Naive B cell (primary cell): ENCODE results near the gene MAEA. TPM values are rescaled to one million over a fixed set of nuclear protein-coding genes. Genes with fewer than 3 reads are reported as not detected.

Experiments
- ATAC-seq, 2 donors: fragments of 150-1000 bp; cut with Tn5 transposase; 2 replicates each; pipeline ENCODE4 v1.10.0; 2021; ENCODE audit warnings: low read depth in 2 of 2, mild to moderate bottlenecking in 2 of 2, moderate library complexity in 2 of 2
- DNase-seq: peaks from one replicate; pipeline ENCODE4 v3.0.0; 2022
- H3K27ac Mint-ChIP-seq, 6 donors: one replicate each; pipeline ENCODE4 v1.8.0; 2020 to 2022; ENCODE audit warnings: mild to moderate bottlenecking in 6 of 6, mixed read lengths in 6 of 6, moderate library complexity in 5 of 6, inconsistent platforms in 2 of 6
- H3K27me3 Mint-ChIP-seq, 3 donors: one replicate each; pipeline ENCODE4 v1.8.0; 2021 to 2022; ENCODE audit warnings: mixed read lengths in 3 of 3, mild to moderate bottlenecking in 1 of 3
- H3K36me3 Mint-ChIP-seq, 2 donors: one replicate each; pipeline ENCODE4 v1.8.0; 2020 to 2022; ENCODE audit warnings: mixed read lengths in 2 of 2, inconsistent platforms in 1 of 2, mild to moderate bottlenecking in 1 of 2
- H3K4me1 Mint-ChIP-seq, 3 donors: one replicate each; pipeline ENCODE4 v1.8.0; 2020 to 2022; ENCODE audit warnings: mixed read lengths in 3 of 3, inconsistent platforms in 1 of 3, mild to moderate bottlenecking in 1 of 3, moderate library complexity in 1 of 3
- H3K4me3 Mint-ChIP-seq, 8 donors: one replicate each; pipeline ENCODE4 v1.8.0; 2020 to 2022; ENCODE audit warnings: mild to moderate bottlenecking in 8 of 8, mixed read lengths in 8 of 8, moderate library complexity in 8 of 8, inconsistent platforms in 2 of 8
- H3K9me3 Mint-ChIP-seq, 7 donors: one replicate each; pipeline ENCODE4 v1.8.0; 2020 to 2022; ENCODE audit warnings: mixed read lengths in 7 of 7, mild to moderate bottlenecking in 5 of 7, inconsistent platforms in 2 of 7, moderate library complexity in 1 of 7
- polyA plus RNA-seq, 6 donors: library from polyadenylated mRNA; unstranded; fragments of 300-500 nt; fragmentation: Illumina TruSeq; gene quantifications; one replicate each; pipeline ENCODE4 v1.2.3, GENCODE V29; 2021; ENCODE audit warnings: low read depth in 6 of 6

The MAEA gene
- polyA plus RNA-seq, 6 donors from 2014 or later, result 45.7 to 72.6 (median 57.1) TPM

GRCh38 chr4:1293531-1293941, 3.8 kb downstream of the MAEA start:
- H3K27ac Mint-ChIP-seq, result peak overlapping the region in 3 of 6 donors; percentile 22 to 72 (median 58)
- ATAC-seq (no peak), DNase-seq (no peak)
- H3K4me1 Mint-ChIP-seq, result peaks cover 45 to 68% (median 65%) of the 10 kb centered on the region in 3 donors
- H3K4me3 Mint-ChIP-seq, result peak overlapping the region in 3 of 8 donors; percentile 55 to 94 (median 70)
- no peaks in the 10 kb centered on the region for H3K9me3 Mint-ChIP-seq
- H3K36me3 Mint-ChIP-seq, result peaks cover 0 to 7% of the 10 kb centered on the region in 2 donors
- no peaks in the 10 kb centered on the region for H3K27me3 Mint-ChIP-seq

- Mint-ChIP-seq H3K27me3 (no peaks in the 10 kb centered on the region), H3K9me3 (no peaks in the 10 kb centered on the region), H3K36me3 (peaks cover 0 to 8% of the 10 kb centered on the region in 2 donors), H3K4me3 (peak overlapping the region in 3 of 8 donors; percentile 8 to 94 (median 55)), H3K27ac (peak overlapping the region in 2 of 6 donors; percentile 58 to 72), H3K4me1 (peaks cover 46 to 72% (median 62%) of the 10 kb centered on the region in 3 donors)
- no peak for ATAC-seq
- no peak for DNase-seq
Observed at GRCh38 chr4:1293991-1294390, 4.3 kb downstream of the MAEA start.

GRCh38 chr4:1294424-1294823, 4.7 kb downstream of the MAEA start:
- H3K27me3 Mint-ChIP-seq, result no peaks in the 10 kb centered on the region
- H3K9me3 Mint-ChIP-seq, result no peaks in the 10 kb centered on the region
- peak overlapping the region in 1 of 8 donors; percentile 8 for H3K4me3 Mint-ChIP-seq
- ATAC-seq, result no peak
- H3K27ac Mint-ChIP-seq, result peak overlapping the region in 1 of 6 donors; percentile 58
- no peak for DNase-seq
- peaks cover 51 to 77% (median 64%) of the 10 kb centered on the region in 3 donors for H3K4me1 Mint-ChIP-seq
- peaks cover 0 to 12% of the 10 kb centered on the region in 2 donors for H3K36me3 Mint-ChIP-seq

- H3K36me3 Mint-ChIP-seq, result peaks cover 0 to 17% of the 10 kb centered on the region in 2 donors
- no peak overlapping the region for H3K4me3 Mint-ChIP-seq
- no peaks in the 10 kb centered on the region for H3K9me3 Mint-ChIP-seq
- DNase-seq (no peak), ATAC-seq (no peak)
- no peaks in the 10 kb centered on the region for H3K27me3 Mint-ChIP-seq
- peaks cover 55 to 81% (median 69%) of the 10 kb centered on the region in 3 donors for H3K4me1 Mint-ChIP-seq
- H3K27ac Mint-ChIP-seq, result no peak overlapping the region
Observed at GRCh38 chr4:1294891-1295290, 5.2 kb downstream of the MAEA start.

- no peak for ATAC-seq
- H3K27ac Mint-ChIP-seq, result no peak overlapping the region
- H3K9me3 Mint-ChIP-seq, result no peaks in the 10 kb centered on the region
- H3K27me3 Mint-ChIP-seq, result no peaks in the 10 kb centered on the region
- DNase-seq, result no peak
- H3K4me1 Mint-ChIP-seq, result peaks cover 54 to 79% (median 68%) of the 10 kb centered on the region in 3 donors
- H3K4me3 Mint-ChIP-seq, result no peak overlapping the region
- H3K36me3 Mint-ChIP-seq, result peaks cover under 1 to 18% of the 10 kb centered on the region in 2 donors
Observed at GRCh38 chr4:1295405-1296055, 5.8 kb downstream of the MAEA start.

- Mint-ChIP-seq H3K36me3 (peaks cover 8 to 18% of the 10 kb centered on the region in 2 donors), H3K9me3 (no peaks in the 10 kb centered on the region), H3K27me3 (no peaks in the 10 kb centered on the region), H3K4me1 (peaks cover 51 to 69% (median 65%) of the 10 kb centered on the region in 3 donors), H3K4me3 (peak overlapping the region in 1 of 8 donors; percentile 15), H3K27ac (peak overlapping the region in 4 of 6 donors; percentile 72 to 82 (median 75))
- no peak for DNase-seq
- ATAC-seq, result no peak
Observed at GRCh38 chr4:1296324-1297022, 6.8 kb downstream of the MAEA start.

GRCh38 chr4:1297023-1297395, 7.3 kb downstream of the MAEA start:
- Mint-ChIP-seq H3K27ac (peak overlapping the region in 1 of 6 donors; percentile 76), H3K4me3 (peak overlapping the region in 1 of 8 donors; percentile 15), H3K36me3 (peaks cover 8 to 18% of the 10 kb centered on the region in 2 donors), H3K4me1 (peaks cover 45 to 68% (median 65%) of the 10 kb centered on the region in 3 donors), H3K9me3 (no peaks in the 10 kb centered on the region), H3K27me3 (no peaks in the 10 kb centered on the region)
- ATAC-seq (no peak), DNase-seq (no peak)

- H3K27ac Mint-ChIP-seq, result peak overlapping the region in 2 of 6 donors; percentile 67 to 90
- no peak for DNase-seq
- peak overlapping the region in 2 of 8 donors; percentile 66 to 67 for H3K4me3 Mint-ChIP-seq
- H3K4me1 Mint-ChIP-seq, result peaks cover 40 to 63% (median 61%) of the 10 kb centered on the region in 3 donors
- ATAC-seq, result no peak
- H3K27me3 Mint-ChIP-seq, result no peaks in the 10 kb centered on the region
- H3K9me3 Mint-ChIP-seq, result no peaks in the 10 kb centered on the region
- H3K36me3 Mint-ChIP-seq, result peaks cover 8 to 18% of the 10 kb centered on the region in 2 donors
Observed at GRCh38 chr4:1297456-1298325, 8.0 kb downstream of the MAEA start.

GRCh38 chr4:1298461-1298860, 8.8 kb downstream of the MAEA start:
- Mint-ChIP-seq H3K4me1 (peaks cover 41 to 62% (median 59%) of the 10 kb centered on the region in 3 donors), H3K27me3 (no peaks in the 10 kb centered on the region), H3K27ac (no peak overlapping the region), H3K36me3 (peaks cover 8 to 18% of the 10 kb centered on the region in 2 donors), H3K9me3 (no peaks in the 10 kb centered on the region), H3K4me3 (no peak overlapping the region)
- no peak for DNase-seq
- no peak for ATAC-seq

- ATAC-seq (no peak), DNase-seq (no peak)
- H3K36me3 Mint-ChIP-seq, result peaks cover 8 to 18% of the 10 kb centered on the region in 2 donors
- no peaks in the 10 kb centered on the region for H3K9me3 Mint-ChIP-seq
- H3K27ac Mint-ChIP-seq, result peak overlapping the region in 1 of 6 donors; percentile 33
- H3K27me3 Mint-ChIP-seq, result no peaks in the 10 kb centered on the region
- H3K4me3 Mint-ChIP-seq, result peak overlapping the region in 1 of 8 donors; percentile 9
- H3K4me1 Mint-ChIP-seq, result peaks cover 40 to 52% (median 49%) of the 10 kb centered on the region in 3 donors
Observed at GRCh38 chr4:1299301-1299860, 9.7 kb downstream of the MAEA start.

- Mint-ChIP-seq H3K27me3 (no peaks in the 10 kb centered on the region), H3K4me3 (no peak overlapping the region), H3K4me1 (peaks cover 37 to 46% (median 46%) of the 10 kb centered on the region in 3 donors), H3K27ac (no peak overlapping the region), H3K9me3 (no peaks in the 10 kb centered on the region), H3K36me3 (peaks cover 8 to 18% of the 10 kb centered on the region in 2 donors)
- ATAC-seq, result no peak
- DNase-seq, result no peak
Observed at GRCh38 chr4:1300466-1301455, 11.1 kb downstream of the MAEA start.

GRCh38 chr4:1302159-1302558, 12.5 kb downstream of the MAEA start:
- ATAC-seq, result no peak
- Mint-ChIP-seq H3K27me3 (no peaks in the 10 kb centered on the region), H3K4me3 (no peak overlapping the region), H3K27ac (peak overlapping the region in 1 of 6 donors; percentile 5), H3K4me1 (peaks cover 36 to 50% (median 48%) of the 10 kb centered on the region in 3 donors), H3K9me3 (no peaks in the 10 kb centered on the region), H3K36me3 (peaks cover 8 to 11% of the 10 kb centered on the region in 2 donors)
- no peak for DNase-seq
